ENCODE results near the gene TENT5C.

The TENT5C gene

GRCh38 chr1:117657949-117658660 is 52.3 kb downstream of the TENT5C start:
- DNase-seq = no peak

- peak in 4 of 5 experiments; percentile 34 to 95 (median 82) for DNase-seq
Observed at GRCh38 chr1:117658676-117659075, 52.8 kb downstream of the TENT5C start.

GRCh38 chr1:117659550-117660270 is 53.9 kb downstream of the TENT5C start:
- DNase-seq = peak in 1 of 5 experiments; percentile 67

- peak in 1 of 5 experiments; percentile 64 for DNase-seq
Observed at GRCh38 chr1:117660271-117660965, 54.6 kb downstream of the TENT5C start.

GRCh38 chr1:117661027-117661426 is 55.2 kb downstream of the TENT5C start:
- DNase-seq = peak in 3 of 5 experiments; percentile 37 to 94 (median 88)

GRCh38 chr1:117662667-117663066 is 56.8 kb downstream of the TENT5C start:
- no peak for DNase-seq

- no peak for DNase-seq
Observed at GRCh38 chr1:117663156-117663902, 57.5 kb downstream of the TENT5C start.

- DNase-seq = peak in 3 of 5 experiments; percentile 34 to 98 (median 91)
Observed at GRCh38 chr1:117664314-117664713, 58.5 kb downstream of the TENT5C start.

- DNase-seq = no peak
Observed at GRCh38 chr1:117665556-117666270, 59.9 kb downstream of the TENT5C start.

- DNase-seq = no peak
Observed at GRCh38 chr1:117669572-117669971, 63.7 kb downstream of the TENT5C start.

GRCh38 chr1:117670976-117671780 is 65.3 kb downstream of the TENT5C start:
- DNase-seq = no peak

- DNase-seq = no peak
Observed at GRCh38 chr1:117671781-117672501, 66.1 kb downstream of the TENT5C start.

GRCh38 chr1:117672756-117673155 is 66.9 kb downstream of the TENT5C start:
- DNase-seq = no peak

- DNase-seq = peak in 1 of 5 experiments; percentile 48
Observed at GRCh38 chr1:117673405-117673804, 67.6 kb downstream of the TENT5C start.

- DNase-seq = peak in 3 of 5 experiments; percentile 29 to 80 (median 55)
Observed at GRCh38 chr1:117674521-117675400, 68.9 kb downstream of the TENT5C start.

- DNase-seq = no peak
Observed at GRCh38 chr1:117675907-117676430, 70.1 kb downstream of the TENT5C start.

- no peak for DNase-seq
Observed at GRCh38 chr1:117676615-117677130, 70.8 kb downstream of the TENT5C start.

Measured in T-helper 2 cell (primary cell).